Measurements from ENCODE around the gene DTX3L. TPM values are rescaled to one million over a fixed set of nuclear protein-coding genes. Genes with fewer than 3 reads are reported as not detected.

Gene DTX3L
- total and polyA plus RNA-seq, 2 of the 8 experiments (the other 6 are each of a cell fraction or from before 2014, with no cell fraction given): 1.7 to 11.3 TPM

GRCh38 chr3:122516846-122517360 lies 47.2 kb upstream of the DTX3L start:
- H2BK12ac ChIP-seq (ENCODE audit: low read depth, low read length): no peak overlapping the region
- POLR2A ChIA-PET (ENCODE audit: partially characterized antibody): interaction anchor here (1.6 kb wide), 1 partner anchor 9 kb away, joined by 4 read pairs; no protein-coding TSS in a partner anchor
- H3K9me3 ChIP-seq (ENCODE audit: insufficient read depth in 2 of 2, low read depth in 1 of 2, low read length in 1 of 2): no peaks in the 10 kb centered on the region
- no peak overlapping the region for H4K5ac ChIP-seq (ENCODE audit: insufficient read length, low read depth, low read length)
- no peak overlapping the region for H2BK15ac ChIP-seq (ENCODE audit: low read length)
- H3K4me1 ChIP-seq (replicated peaks in 1 of 4; ENCODE audit: control insufficient read depth in 3 of 4, insufficient read depth in 4 of 4, low read length in 3 of 4): peaks cover 0 to 8% (median 0%) of the 10 kb centered on the region in 4 experiments; a peak in 3 of 7 replicates
- no peak overlapping the region for H3K4ac ChIP-seq (replicated peaks; ENCODE audit: insufficient read length, low read depth, low read length)
- WGBS, 2 experiments (ENCODE audit: extremely low coverage in 1 of 2, insufficient coverage in 1 of 2, insufficient read length in 1 of 2, insufficient replicate concordance in 2 of 2, low coverage in 1 of 2, low lambda C conversion rate in 2 of 2, missing lambda C conversion rate in 1 of 2): 93% methylated on average over 6 of the region's 6 CpGs; no CpG with 5 or more reads in 1 of the 2 experiments
- no peak overlapping the region for H3K18ac ChIP-seq (ENCODE audit: extremely low read depth, low read length)
- no peak overlapping the region for H2BK20ac ChIP-seq (ENCODE audit: low read length)
- no peaks in the 10 kb centered on the region for H3K36me3 ChIP-seq (ENCODE audit: control insufficient read depth in 2 of 4, insufficient read depth in 4 of 4, low read length in 3 of 4)
- H4K91ac ChIP-seq (replicated peaks; ENCODE audit: insufficient read length, low read length): no peak overlapping the region
- CTCF ChIA-PET (ENCODE audit: partially characterized antibody): interaction anchor here (0.6 to 1.4 kb wide), 4 partner anchors 17 to 163 kb away, joined by 3 to 6 read pairs (median 3); no protein-coding TSS in a partner anchor
- H2AK5ac ChIP-seq (ENCODE audit: low read depth, low read length): no peak overlapping the region
- H3K27ac ChIP-seq (ENCODE audit: low read depth, low read length): no peak overlapping the region
- DNase-seq (ENCODE audit: low read depth in 1 of 2, low spot score in 2 of 2) (no peak), FAIRE-seq (no peak)
- peaks cover 5 to 7% of the 10 kb centered on the region in 2 experiments for H4K20me1 ChIP-seq (replicated peaks in 1 of 2; ENCODE audit: control insufficient read depth in 1 of 2, insufficient read depth in 2 of 2, low read length in 2 of 2)
- H4K8ac ChIP-seq (ENCODE audit: extremely low read depth, insufficient read depth, low read length): no peak overlapping the region
- no peak overlapping the region for H3K23ac ChIP-seq (ENCODE audit: insufficient read length)
- no peak overlapping the region for H3K4me2 ChIP-seq (ENCODE audit: insufficient read depth in 1 of 2, low read depth in 2 of 2, low read length in 2 of 2)
- H3K4me3 ChIP-seq (ENCODE audit: extremely low read depth in 1 of 4, insufficient read depth in 2 of 4, low read depth in 3 of 4, low read length in 4 of 4): no peak overlapping the region
- no peak overlapping the region for H2BK120ac ChIP-seq (replicated peaks; ENCODE audit: low read depth, low read length)
- H3K9ac ChIP-seq (replicated peaks in 1 of 4; ENCODE audit: extremely low read depth in 1 of 4, low read depth in 3 of 4, low read length in 3 of 4): no peak overlapping the region
- H3K14ac ChIP-seq (ENCODE audit: insufficient read length): no peak overlapping the region
- no peak overlapping the region for H2AFZ ChIP-seq (ENCODE audit: low read length)
- H3K23me2 ChIP-seq (ENCODE audit: low read depth, low read length): peaks cover 7% of the 10 kb centered on the region
- no peak for TF ChIP-seq CHD1 (IDR thresholded peaks at IDR 0.05; ENCODE audit: low read depth, low read length)
- TF ChIP-seq NRF1 (IDR thresholded peaks at IDR 0.05; ENCODE audit: low read depth, low read length): no peak
- TF ChIP-seq ZNF274 (IDR thresholded peaks at IDR 0.05; ENCODE audit: borderline replicate concordance, extremely low read depth, low read length): no peak
- peaks cover 0 to 22% of the 10 kb centered on the region in 2 experiments; a peak in 2 of 4 replicates for H3K79me2 ChIP-seq (ENCODE audit: control insufficient read depth in 1 of 2, insufficient read depth in 2 of 2, low read length in 2 of 2)
- no peaks in the 10 kb centered on the region for H3K27me3 ChIP-seq (replicated peaks in 1 of 4; ENCODE audit: control insufficient read depth in 3 of 4, extremely low read depth in 1 of 4, insufficient read depth in 3 of 4, low read length in 3 of 4)
- H3K79me1 ChIP-seq (ENCODE audit: low read depth, low read length): peaks cover 2% of the 10 kb centered on the region; the same call in 1 of the 2 replicates
- no peak overlapping the region for H3K56ac ChIP-seq (replicated peaks; ENCODE audit: insufficient read length, low read depth, low read length)
- H2BK5ac ChIP-seq (ENCODE audit: low read depth, low read length): no peak overlapping the region
